ENCODE data around the gene ITGB4. TPM values are rescaled to one million over a fixed set of nuclear protein-coding genes. Genes with fewer than 3 reads are reported as not detected.

The ITGB4 gene
- total and polyA plus RNA-seq, 9 of the 15 experiments (the other 6 are each of a cell fraction or from before 2014, with no cell fraction given), result 0.05 to 2.8 (median 0.76) TPM; not detected in 3

- H4K20me1 ChIP-seq (replicated peaks; ENCODE audit: control insufficient read depth, insufficient read depth, low read length), result peaks cover 8% of the 10 kb centered on the region; the same call in 1 of the 2 replicates
- no peaks in the 10 kb centered on the region for H3K27me3 ChIP-seq (ENCODE audit: control insufficient read depth in 2 of 2, insufficient read depth in 2 of 2, low read length in 2 of 2)
- TF ChIP-seq ZBTB17 (CRISPR knock-in tag; IDR thresholded peaks at IDR 0.05) (no peak), ZNF407 (IDR thresholded peaks at IDR 0.05; ENCODE audit: low read depth) (no peak)
- DNase-seq (ENCODE audit: extremely low read depth in 1 of 4, low spot score in 3 of 4) (no peak), FAIRE-seq (no peak), ATAC-seq (no peak)
- peaks cover 5% of the 10 kb centered on the region for H3K9me1 ChIP-seq (ENCODE audit: control insufficient read depth, insufficient read depth, low read length)
- CTCF ChIA-PET (ENCODE audit: low intra/inter-chr PET ratio), result no interaction called here
- no peak overlapping the region for H3K9ac ChIP-seq (ENCODE audit: insufficient read depth in 1 of 2, low read depth in 2 of 2, low read length in 2 of 2)
- intact Hi-C loops (cut with micrococcal nuclease) (no loop called here), in situ Hi-C loops (cut with MboI) (no loop called here)
- no peak overlapping the region; the same call in 2 of the 3 replicates for H3K27ac ChIP-seq (ENCODE audit: extremely low read depth, low read depth, low read length)
- POLR2A ChIA-PET, result interaction anchor here (1.7 kb wide), 1 partner anchor 12 kb away, joined by 4 read pairs; no protein-coding TSS in a partner anchor
- H2AFZ ChIP-seq (ENCODE audit: low read depth, low read length), result no peak overlapping the region
- no peak overlapping the region for H3K4me2 ChIP-seq (ENCODE audit: insufficient read depth, low read length)
- no peaks in the 10 kb centered on the region for H3K9me3 ChIP-seq (replicated peaks; ENCODE audit: control insufficient read depth, insufficient read depth, low read depth, low read length)
- peaks cover 0 to 15% of the 10 kb centered on the region in 2 experiments; a peak in 2 of 5 replicates for H3K4me1 ChIP-seq (replicated peaks in 1 of 2; ENCODE audit: control insufficient read depth in 2 of 2, insufficient read depth in 2 of 2, low read length in 2 of 2)
- BruUV-seq (replicated peaks), result no TSS peak
- H3K36me3 ChIP-seq (ENCODE audit: control insufficient read depth, insufficient read depth, low read length), result peaks cover 48% of the 10 kb centered on the region
- peaks cover 53% of the 10 kb centered on the region for H3K79me2 ChIP-seq (ENCODE audit: control insufficient read depth, insufficient read depth, low read length)
- 91% methylated on average over 7 of the region's 7 CpGs for WGBS (ENCODE audit: insufficient coverage, low coverage, missing lambda C conversion rate)
- no peak overlapping the region for H3K4me3 ChIP-seq
Observed at GRCh38 chr17:75684924-75685323, 36.3 kb upstream of the ITGB4 start.

Measured in K562 (cell line).